ENCODE measurements around the gene TBC1D1.

Gene TBC1D1

DNA sequence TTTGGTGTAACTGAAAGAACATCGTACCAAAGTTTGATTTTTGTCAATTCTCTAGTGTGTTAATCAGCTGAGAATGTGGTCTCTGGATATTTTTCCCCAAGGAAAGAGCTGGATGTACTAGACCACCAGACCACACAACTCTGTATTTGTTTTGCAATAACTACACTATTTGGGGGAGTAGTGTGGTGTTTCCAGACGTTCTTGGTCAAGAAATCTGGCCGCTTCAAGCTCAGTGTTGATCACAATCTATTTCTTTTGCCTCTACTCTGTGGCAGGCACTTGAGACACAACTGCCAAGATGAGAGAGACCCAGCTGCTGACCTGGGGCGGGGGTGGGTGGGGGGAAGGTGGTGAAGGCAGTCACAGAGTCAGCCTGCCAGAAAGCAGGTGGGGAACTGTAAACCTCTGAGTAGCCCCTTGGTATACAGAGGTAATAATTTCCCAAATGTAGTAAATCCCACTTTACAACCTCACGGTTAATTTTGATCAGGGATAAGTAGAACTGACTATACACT lies 99.9 kb downstream of the TBC1D1 start:
- no peak for TF ChIP-seq OSR1 (CRISPR knock-in tag; IDR thresholded peaks at IDR 0.05)
- no peak for TF ChIP-seq ZNF8 (CRISPR knock-in tag; IDR thresholded peaks at IDR 0.05)
- TF ChIP-seq ZNF70 (CRISPR knock-in tag; IDR thresholded peaks at IDR 0.05), result no peak
- TF ChIP-seq ISL1 (CRISPR knock-in tag; IDR thresholded peaks at IDR 0.05), result no peak
- ATAC-seq, result no peak

DNA sequence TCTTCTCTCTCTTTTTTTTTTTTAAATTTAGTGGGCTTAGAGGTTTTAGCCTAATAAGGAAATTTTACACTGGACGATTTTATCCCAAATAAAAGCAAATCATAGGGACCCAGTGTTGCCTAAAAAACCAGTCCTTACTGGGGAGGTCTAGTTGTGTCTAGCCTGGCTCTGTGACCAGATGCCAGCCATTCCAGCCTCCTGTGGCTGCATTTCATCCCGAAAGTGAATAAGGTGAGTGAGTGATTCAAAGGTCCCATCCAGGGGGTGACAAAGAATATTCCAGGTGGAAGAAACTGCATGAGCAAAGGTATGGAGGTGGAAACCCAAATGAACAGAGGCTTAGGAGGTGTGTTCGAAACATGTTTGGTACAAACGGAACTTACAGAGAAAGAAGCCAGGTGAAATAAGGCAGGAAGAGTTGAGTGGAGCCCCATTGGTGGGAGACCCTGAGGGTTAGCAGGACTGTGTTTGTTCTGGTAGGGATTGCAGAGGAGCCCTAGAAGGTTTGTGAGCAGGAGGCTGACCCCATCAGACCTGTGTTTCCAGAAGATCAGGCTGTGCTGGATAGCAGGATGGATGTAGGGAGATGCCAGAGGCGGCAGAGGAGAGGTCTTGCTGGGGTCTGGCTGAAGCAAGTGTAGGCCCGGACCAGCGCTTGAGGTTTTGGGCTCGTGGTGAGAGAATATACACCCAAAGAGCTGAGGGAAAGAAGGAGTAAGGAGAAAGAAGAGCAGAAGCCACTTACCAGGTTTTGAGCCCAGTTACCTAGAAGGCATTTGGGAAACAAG lies 100.9 kb downstream of the TBC1D1 start:
- no peak for ATAC-seq
- no peak for TF ChIP-seq ARNTL (CRISPR knock-in tag; IDR thresholded peaks at IDR 0.05; ENCODE audit: borderline replicate concordance, low read depth)
- TF ChIP-seq, protein P1, sequence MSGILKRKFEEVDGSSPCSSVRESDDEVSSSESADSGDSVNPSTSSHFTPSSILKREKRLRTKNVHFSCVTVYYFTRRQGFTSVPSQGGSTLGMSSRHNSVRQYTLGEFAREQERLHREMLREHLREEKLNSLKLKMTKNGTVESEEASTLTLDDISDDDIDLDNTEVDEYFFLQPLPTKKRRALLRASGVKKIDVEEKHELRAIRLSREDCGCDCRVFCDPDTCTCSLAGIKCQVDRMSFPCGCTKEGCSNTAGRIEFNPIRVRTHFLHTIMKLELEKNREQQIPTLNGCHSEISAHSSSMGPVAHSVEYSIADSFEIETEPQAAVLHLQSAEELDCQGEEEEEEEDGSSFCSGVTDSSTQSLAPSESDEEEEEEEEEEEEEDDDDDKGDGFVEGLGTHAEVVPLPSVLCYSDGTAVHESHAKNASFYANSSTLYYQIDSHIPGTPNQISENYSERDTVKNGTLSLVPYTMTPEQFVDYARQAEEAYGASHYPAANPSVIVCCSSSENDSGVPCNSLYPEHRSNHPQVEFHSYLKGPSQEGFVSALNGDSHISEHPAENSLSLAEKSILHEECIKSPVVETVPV (CRISPR knock-in tag; IDR thresholded peaks at IDR 0.05), result no peak
- TF ChIP-seq, protein P2, sequence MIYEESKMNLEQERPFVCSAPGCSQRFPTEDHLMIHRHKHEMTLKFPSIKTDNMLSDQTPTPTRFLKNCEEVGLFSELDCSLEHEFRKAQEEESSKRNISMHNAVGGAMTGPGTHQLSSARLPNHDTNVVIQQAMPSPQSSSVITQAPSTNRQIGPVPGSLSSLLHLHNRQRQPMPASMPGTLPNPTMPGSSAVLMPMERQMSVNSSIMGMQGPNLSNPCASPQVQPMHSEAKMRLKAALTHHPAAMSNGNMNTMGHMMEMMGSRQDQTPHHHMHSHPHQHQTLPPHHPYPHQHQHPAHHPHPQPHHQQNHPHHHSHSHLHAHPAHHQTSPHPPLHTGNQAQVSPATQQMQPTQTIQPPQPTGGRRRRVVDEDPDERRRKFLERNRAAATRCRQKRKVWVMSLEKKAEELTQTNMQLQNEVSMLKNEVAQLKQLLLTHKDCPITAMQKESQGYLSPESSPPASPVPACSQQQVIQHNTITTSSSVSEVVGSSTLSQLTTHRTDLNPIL (CRISPR knock-in tag; IDR thresholded peaks at IDR 0.05; ENCODE audit: low read depth), result no peak
- TF ChIP-seq ZNF70 (CRISPR knock-in tag; IDR thresholded peaks at IDR 0.05), result no peak
- TF ChIP-seq, protein P3, sequence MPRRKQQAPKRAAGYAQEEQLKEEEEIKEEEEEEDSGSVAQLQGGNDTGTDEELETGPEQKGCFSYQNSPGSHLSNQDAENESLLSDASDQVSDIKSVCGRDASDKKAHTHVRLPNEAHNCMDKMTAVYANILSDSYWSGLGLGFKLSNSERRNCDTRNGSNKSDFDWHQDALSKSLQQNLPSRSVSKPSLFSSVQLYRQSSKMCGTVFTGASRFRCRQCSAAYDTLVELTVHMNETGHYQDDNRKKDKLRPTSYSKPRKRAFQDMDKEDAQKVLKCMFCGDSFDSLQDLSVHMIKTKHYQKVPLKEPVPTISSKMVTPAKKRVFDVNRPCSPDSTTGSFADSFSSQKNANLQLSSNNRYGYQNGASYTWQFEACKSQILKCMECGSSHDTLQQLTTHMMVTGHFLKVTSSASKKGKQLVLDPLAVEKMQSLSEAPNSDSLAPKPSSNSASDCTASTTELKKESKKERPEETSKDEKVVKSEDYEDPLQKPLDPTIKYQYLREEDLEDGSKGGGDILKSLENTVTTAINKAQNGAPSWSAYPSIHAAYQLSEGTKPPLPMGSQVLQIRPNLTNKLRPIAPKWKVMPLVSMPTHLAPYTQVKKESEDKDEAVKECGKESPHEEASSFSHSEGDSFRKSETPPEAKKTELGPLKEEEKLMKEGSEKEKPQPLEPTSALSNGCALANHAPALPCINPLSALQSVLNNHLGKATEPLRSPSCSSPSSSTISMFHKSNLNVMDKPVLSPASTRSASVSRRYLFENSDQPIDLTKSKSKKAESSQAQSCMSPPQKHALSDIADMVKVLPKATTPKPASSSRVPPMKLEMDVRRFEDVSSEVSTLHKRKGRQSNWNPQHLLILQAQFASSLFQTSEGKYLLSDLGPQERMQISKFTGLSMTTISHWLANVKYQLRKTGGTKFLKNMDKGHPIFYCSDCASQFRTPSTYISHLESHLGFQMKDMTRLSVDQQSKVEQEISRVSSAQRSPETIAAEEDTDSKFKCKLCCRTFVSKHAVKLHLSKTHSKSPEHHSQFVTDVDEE (CRISPR knock-in tag; IDR thresholded peaks at IDR 0.05), result no peak
- TF ChIP-seq ZNF565 (CRISPR knock-in tag; conservative IDR thresholded peaks at IDR 0.05; ENCODE audit: low read depth), result no peak
- no peak for TF ChIP-seq TCF4 (CRISPR knock-in tag; IDR thresholded peaks at IDR 0.05; ENCODE audit: borderline replicate concordance)
- no peak for TF ChIP-seq CSDC2 (CRISPR knock-in tag; IDR thresholded peaks at IDR 0.05)
- TF ChIP-seq, protein P4, sequence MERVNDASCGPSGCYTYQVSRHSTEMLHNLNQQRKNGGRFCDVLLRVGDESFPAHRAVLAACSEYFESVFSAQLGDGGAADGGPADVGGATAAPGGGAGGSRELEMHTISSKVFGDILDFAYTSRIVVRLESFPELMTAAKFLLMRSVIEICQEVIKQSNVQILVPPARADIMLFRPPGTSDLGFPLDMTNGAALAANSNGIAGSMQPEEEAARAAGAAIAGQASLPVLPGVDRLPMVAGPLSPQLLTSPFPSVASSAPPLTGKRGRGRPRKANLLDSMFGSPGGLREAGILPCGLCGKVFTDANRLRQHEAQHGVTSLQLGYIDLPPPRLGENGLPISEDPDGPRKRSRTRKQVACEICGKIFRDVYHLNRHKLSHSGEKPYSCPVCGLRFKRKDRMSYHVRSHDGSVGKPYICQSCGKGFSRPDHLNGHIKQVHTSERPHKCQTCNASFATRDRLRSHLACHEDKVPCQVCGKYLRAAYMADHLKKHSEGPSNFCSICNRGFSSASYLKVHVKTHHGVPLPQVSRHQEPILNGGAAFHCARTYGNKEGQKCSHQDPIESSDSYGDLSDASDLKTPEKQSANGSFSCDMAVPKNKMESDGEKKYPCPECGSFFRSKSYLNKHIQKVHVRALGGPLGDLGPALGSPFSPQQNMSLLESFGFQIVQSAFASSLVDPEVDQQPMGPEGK (CRISPR knock-in tag; IDR thresholded peaks at IDR 0.05; ENCODE audit: borderline replicate concordance), result no peak
- no peak for TF ChIP-seq ZNF8 (CRISPR knock-in tag; IDR thresholded peaks at IDR 0.05)
- no peak for TF ChIP-seq ZFP30 (CRISPR knock-in tag; IDR thresholded peaks at IDR 0.05)
- TF ChIP-seq RARB (CRISPR knock-in tag; IDR thresholded peaks at IDR 0.05), result no peak
- no peak for TF ChIP-seq TOX (CRISPR knock-in tag; IDR thresholded peaks at IDR 0.05; ENCODE audit: borderline replicate concordance)
- TF ChIP-seq GLIS3 (CRISPR knock-in tag; IDR thresholded peaks at IDR 0.05), result no peak
- TF ChIP-seq, protein P5, sequence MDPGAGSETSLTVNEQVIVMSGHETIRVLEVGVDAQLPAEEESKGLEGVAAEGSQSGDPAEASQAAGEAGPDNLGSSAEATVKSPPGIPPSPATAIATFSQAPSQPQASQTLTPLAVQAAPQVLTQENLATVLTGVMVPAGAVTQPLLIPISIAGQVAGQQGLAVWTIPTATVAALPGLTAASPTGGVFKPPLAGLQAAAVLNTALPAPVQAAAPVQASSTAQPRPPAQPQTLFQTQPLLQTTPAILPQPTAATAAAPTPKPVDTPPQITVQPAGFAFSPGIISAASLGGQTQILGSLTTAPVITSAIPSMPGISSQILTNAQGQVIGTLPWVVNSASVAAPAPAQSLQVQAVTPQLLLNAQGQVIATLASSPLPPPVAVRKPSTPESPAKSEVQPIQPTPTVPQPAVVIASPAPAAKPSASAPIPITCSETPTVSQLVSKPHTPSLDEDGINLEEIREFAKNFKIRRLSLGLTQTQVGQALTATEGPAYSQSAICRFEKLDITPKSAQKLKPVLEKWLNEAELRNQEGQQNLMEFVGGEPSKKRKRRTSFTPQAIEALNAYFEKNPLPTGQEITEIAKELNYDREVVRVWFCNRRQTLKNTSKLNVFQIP (CRISPR knock-in tag; IDR thresholded peaks at IDR 0.05; ENCODE audit: borderline replicate concordance, low read depth), result no peak
- TF ChIP-seq PPARA (CRISPR knock-in tag; IDR thresholded peaks at IDR 0.05; ENCODE audit: borderline replicate concordance), result no peak
- TF ChIP-seq BACH2 (CRISPR knock-in tag; IDR thresholded peaks at IDR 0.05; ENCODE audit: borderline replicate concordance), result no peak

DNA sequence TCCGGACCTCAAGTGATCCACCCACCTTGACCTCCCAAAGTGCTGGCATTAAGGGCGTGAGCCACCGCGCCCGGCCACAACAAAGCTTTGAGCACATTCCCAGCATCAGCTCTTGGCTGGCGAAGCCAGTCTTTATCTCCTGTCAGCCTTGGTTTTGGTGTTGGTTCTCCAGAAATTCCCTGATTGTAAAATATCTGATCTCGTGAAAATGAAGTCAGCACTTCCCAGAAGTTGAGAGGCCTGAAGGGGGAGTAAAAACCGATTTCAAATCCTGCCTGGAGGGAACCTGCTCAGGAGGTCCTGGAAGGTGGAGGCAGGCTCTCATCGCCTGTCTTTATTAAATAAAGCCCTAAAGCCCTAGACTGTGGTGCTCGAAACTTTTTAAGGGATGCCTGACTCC lies 102.9 kb downstream of the TBC1D1 start:
- TF ChIP-seq ZC3H10 (CRISPR knock-in tag; IDR thresholded peaks at IDR 0.05) (no peak), ISL1 (CRISPR knock-in tag; IDR thresholded peaks at IDR 0.05) (no peak), CSDC2 (CRISPR knock-in tag; IDR thresholded peaks at IDR 0.05) (no peak), ARNTL (CRISPR knock-in tag; IDR thresholded peaks at IDR 0.05; ENCODE audit: borderline replicate concordance, low read depth) (no peak), BACH2 (CRISPR knock-in tag; IDR thresholded peaks at IDR 0.05; ENCODE audit: borderline replicate concordance) (no peak), RARB (CRISPR knock-in tag; IDR thresholded peaks at IDR 0.05) (no peak), PPARA (CRISPR knock-in tag; IDR thresholded peaks at IDR 0.05; ENCODE audit: borderline replicate concordance) (no peak)
- TF ChIP-seq, protein P4 (CRISPR knock-in tag; IDR thresholded peaks at IDR 0.05; ENCODE audit: borderline replicate concordance), result no peak
- TF ChIP-seq, protein P2 (CRISPR knock-in tag; IDR thresholded peaks at IDR 0.05; ENCODE audit: low read depth), result no peak

More for the DNA sequence above, 102.9 kb downstream of the TBC1D1 start:
- no peak for ATAC-seq
